ENCODE measurements around the gene SKAP1.
"Not testable (repeated sequence)": the region's sequence is repeated elsewhere in the genome, so short reads cannot be mapped to it uniquely, and the experiment has no call there.

The SKAP1 gene

GRCh38 chr17:48194097-48194550 is 235.9 kb downstream of the SKAP1 start:
- DNase-seq, result no peak

GRCh38 chr17:48192321-48192731 is 237.7 kb downstream of the SKAP1 start:
- no peak for DNase-seq

- DNase-seq, result no peak
Measured at GRCh38 chr17:48191362-48191761, 238.7 kb downstream of the SKAP1 start.

GRCh38 chr17:48190871-48191270 is 239.1 kb downstream of the SKAP1 start:
- no peak for DNase-seq

GRCh38 chr17:48187872-48188608 is 242.0 kb downstream of the SKAP1 start:
- DNase-seq, result no peak

- DNase-seq, result not testable (repeated sequence)
Measured at GRCh38 chr17:48186317-48186716, 243.7 kb downstream of the SKAP1 start.

- DNase-seq, result no peak
Measured at GRCh38 chr17:48184721-48185120, 245.3 kb downstream of the SKAP1 start.

- no peak for DNase-seq
Measured at GRCh38 chr17:48181653-48182052, 248.4 kb downstream of the SKAP1 start.

- no peak for DNase-seq
Measured at GRCh38 chr17:48180842-48181629, 249.0 kb downstream of the SKAP1 start.

- no peak for DNase-seq
Measured at GRCh38 chr17:48179071-48179945, 250.7 kb downstream of the SKAP1 start.

GRCh38 chr17:48178317-48178716 is 251.7 kb downstream of the SKAP1 start:
- no peak for DNase-seq

GRCh38 chr17:48177816-48178215 is 252.2 kb downstream of the SKAP1 start:
- DNase-seq, result no peak

GRCh38 chr17:48176471-48176855 is 253.6 kb downstream of the SKAP1 start:
- DNase-seq, result no peak

GRCh38 chr17:48175692-48176470 is 254.1 kb downstream of the SKAP1 start:
- no peak for DNase-seq

- DNase-seq, result no peak
Measured at GRCh38 chr17:48174833-48175523, 255.0 kb downstream of the SKAP1 start.

- no peak for DNase-seq
Measured at GRCh38 chr17:48173191-48173984, 256.6 kb downstream of the SKAP1 start.

- no peak for DNase-seq
Measured at GRCh38 chr17:48169926-48170325, 260.1 kb downstream of the SKAP1 start.

- no peak for DNase-seq
Measured at GRCh38 chr17:48163809-48164208, 266.2 kb downstream of the SKAP1 start.

GRCh38 chr17:48162946-48163506 is 267.0 kb downstream of the SKAP1 start:
- no peak for DNase-seq

GRCh38 chr17:48162306-48162934 is 267.6 kb downstream of the SKAP1 start:
- no peak for DNase-seq
